GM12878 (cell line): Measurements from ENCODE around the gene EGFR.

Experiments
- CBFB ChIP-seq: IDR thresholded peaks from 2 replicates; pipeline ENCODE4 v1.6.1; 2016; ENCODE audit warnings: antibody characterized with exemption, low read depth
- KLF5 ChIP-seq: fragments of 450-650 bp; IDR thresholded peaks from 2 replicates; pipeline ENCODE4 v1.6.1; 2014; ENCODE audit warnings: mild to moderate bottlenecking; ENCODE audit not compliant: partially characterized antibody

- TF ChIP-seq KLF5 (no peak), CBFB (no peak)
These were observed 424 bp downstream of the EGFR start for GRCh38 chr7:55019191-55019690.
